Measurements from ENCODE around the gene SEPTIN1. TPM values are rescaled to one million over a fixed set of nuclear protein-coding genes. Genes with fewer than 3 reads are reported as not detected.

SEPTIN1 gene
- total and polyA plus RNA-seq, 2 of the 4 experiments (the other 2 are of a cell fraction): 0.24 TPM; not detected in 1

DNA sequence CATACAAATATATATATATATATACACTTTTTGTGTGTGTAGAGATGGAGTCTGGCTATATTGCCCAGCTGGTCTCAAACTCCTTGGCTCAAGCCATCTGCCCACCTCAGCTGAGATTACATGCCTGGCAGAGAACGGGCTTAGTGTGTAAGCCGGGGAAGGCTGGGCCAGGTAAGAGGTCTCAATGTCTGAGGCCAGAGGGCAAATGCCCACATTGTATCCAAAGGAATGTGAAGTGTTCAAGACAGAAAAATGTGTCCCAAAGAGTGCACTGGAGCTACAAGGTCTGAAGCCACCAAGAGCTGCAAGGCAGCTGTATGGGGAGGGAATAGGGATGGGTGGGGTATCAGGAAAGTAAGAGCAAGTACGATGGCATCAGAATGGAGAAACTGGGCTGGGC, 36.1 kb downstream of the SEPTIN1 start:
- TF ChIP-seq FOS (IDR thresholded peaks at IDR 0.05; ENCODE audit: low read depth, low read length): no peak
- no peak for TF ChIP-seq SMC3 (IDR thresholded peaks at IDR 0.05; ENCODE audit: low read depth, low read length)
- no peak for TF ChIP-seq BHLHE40 (IDR thresholded peaks at IDR 0.05; ENCODE audit: low read depth, low read length)
- TF ChIP-seq, protein P1, sequence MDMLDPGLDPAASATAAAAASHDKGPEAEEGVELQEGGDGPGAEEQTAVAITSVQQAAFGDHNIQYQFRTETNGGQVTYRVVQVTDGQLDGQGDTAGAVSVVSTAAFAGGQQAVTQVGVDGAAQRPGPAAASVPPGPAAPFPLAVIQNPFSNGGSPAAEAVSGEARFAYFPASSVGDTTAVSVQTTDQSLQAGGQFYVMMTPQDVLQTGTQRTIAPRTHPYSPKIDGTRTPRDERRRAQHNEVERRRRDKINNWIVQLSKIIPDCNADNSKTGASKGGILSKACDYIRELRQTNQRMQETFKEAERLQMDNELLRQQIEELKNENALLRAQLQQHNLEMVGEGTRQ (IDR thresholded peaks at IDR 0.05; ENCODE audit: low read depth, low read length): no peak
- no peak for TF ChIP-seq CEBPB (IDR thresholded peaks at IDR 0.05; ENCODE audit: low read depth, low read length)
- no peak for TF ChIP-seq NFE2L2 (IDR thresholded peaks at IDR 0.05; ENCODE audit: low read depth, low read length)
- TF ChIP-seq, protein P2, sequence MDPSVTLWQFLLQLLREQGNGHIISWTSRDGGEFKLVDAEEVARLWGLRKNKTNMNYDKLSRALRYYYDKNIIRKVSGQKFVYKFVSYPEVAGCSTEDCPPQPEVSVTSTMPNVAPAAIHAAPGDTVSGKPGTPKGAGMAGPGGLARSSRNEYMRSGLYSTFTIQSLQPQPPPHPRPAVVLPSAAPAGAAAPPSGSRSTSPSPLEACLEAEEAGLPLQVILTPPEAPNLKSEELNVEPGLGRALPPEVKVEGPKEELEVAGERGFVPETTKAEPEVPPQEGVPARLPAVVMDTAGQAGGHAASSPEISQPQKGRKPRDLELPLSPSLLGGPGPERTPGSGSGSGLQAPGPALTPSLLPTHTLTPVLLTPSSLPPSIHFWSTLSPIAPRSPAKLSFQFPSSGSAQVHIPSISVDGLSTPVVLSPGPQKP (IDR thresholded peaks at IDR 0.05; ENCODE audit: borderline replicate concordance, low read depth, low read length): no peak
- TF ChIP-seq MAZ (IDR thresholded peaks at IDR 0.05; ENCODE audit: borderline replicate concordance, low read depth, low read length): no peak
- TF ChIP-seq CTCF (conservative IDR thresholded peaks at IDR 0.05; ENCODE audit: low read depth, low read length): no peak
- no peak for TF ChIP-seq MXI1 (IDR thresholded peaks at IDR 0.05; ENCODE audit: borderline replicate concordance, low read depth, low read length)
- TF ChIP-seq MAFK (IDR thresholded peaks at IDR 0.05; ENCODE audit: low read depth, low read length): no peak
- Histone ChIP-seq H2BK5ac (ENCODE audit: low read depth, low read length, poor library complexity, severe bottlenecking) (no peak overlapping the region), H3K9me1 (ENCODE audit: insufficient read depth, low read length) (no peaks in the 10 kb centered on the region), H4K20me1 (ENCODE audit: insufficient read depth, low read length) (0 out of 2 replicates have a peak, but pooled peaks cover 6% of the 10 kb centered on the region), H3K23ac (ENCODE audit: low read depth, low read length) (no peak overlapping the region), H3K56ac (ENCODE audit: extremely low read depth, insufficient read depth, low read length) (no peak overlapping the region), H2AK9ac (replicated peaks; ENCODE audit: low read depth, low read length, poor library complexity) (no peak overlapping the region), H3K18ac (ENCODE audit: low read depth, low read length) (no peak overlapping the region), H2BK120ac (ENCODE audit: low read depth, low read length) (no peak overlapping the region), H3K27me3 (ENCODE audit: control insufficient read depth, insufficient read depth, low read length) (no peaks in the 10 kb centered on the region), H3K27ac (ENCODE audit: insufficient read depth, low read length) (no peak overlapping the region), H3K14ac (replicated peaks; ENCODE audit: low read depth, low read length) (no peak overlapping the region), H3K36me3 (ENCODE audit: control insufficient read depth, insufficient read depth, low read length) (peaks cover 8% of the 10 kb centered on the region), H2BK15ac (ENCODE audit: low read depth, low read length) (no peak overlapping the region), H3K4me3 (ENCODE audit: insufficient read depth, low read depth, low read length) (no peak overlapping the region), H3K4me2 (ENCODE audit: low read depth, low read length) (no peak overlapping the region), H3K9ac (ENCODE audit: low read depth, low read length) (no peak overlapping the region), H4K5ac (ENCODE audit: low read depth, low read length) (no peak overlapping the region), H2AFZ (replicated peaks; ENCODE audit: low read length, poor library complexity) (no peak overlapping the region), H3K9me3 (ENCODE audit: control insufficient read depth, insufficient read depth, low read length) (no peaks in the 10 kb centered on the region), H3K4me1 (ENCODE audit: control insufficient read depth, insufficient read depth, low read length) (no peaks in the 10 kb centered on the region), H3K79me1 (ENCODE audit: low read depth in 1 of 2, low read length in 2 of 2) (peaks cover 0 to 19% of the 10 kb centered on the region in 2 experiments; a peak in 2 of 4 replicates), H2BK20ac (ENCODE audit: low read depth, low read length) (no peak overlapping the region), H4K8ac (ENCODE audit: low read depth in 2 of 2, low read length in 2 of 2) (no peak overlapping the region), H3K4ac (ENCODE audit: low read depth, low read length) (no peak overlapping the region), H2AK5ac (ENCODE audit: low read depth, low read length) (no peak overlapping the region; the same call in 1 of the 2 replicates), H4K91ac (ENCODE audit: insufficient read depth, low read depth, low read length) (no peak overlapping the region)
- in situ Hi-C loops (cut with MboI; ENCODE audit: low sequenced_read_pairs) (no loop called here), dilution Hi-C loops (cut with HindIII; ENCODE audit: low sequenced_read_pairs, unreplicated experiment) (no loop called here), intact Hi-C loops (cut with micrococcal nuclease) (no loop called here)
- no TSS peak for BruUV-seq (replicated peaks)
- POLR2A ChIA-PET (ENCODE audit: unreplicated experiment): no interaction called here
- 93% methylated on average over 3 of the region's 3 CpGs; no CpG with 5 or more reads in 1 of the 2 experiments for WGBS, 2 experiments (ENCODE audit: extremely low coverage in 2 of 2, insufficient read length in 1 of 2)
- CTCF ChIA-PET: no interaction called here
- ATAC-seq (ENCODE audit: low read depth): no peak
- no peak for DNase-seq

Measured in IMR-90 (cell line).